IMR-90 (cell line): ENCODE measurements around the gene SPRR4. TPM values are rescaled to one million over a fixed set of nuclear protein-coding genes. Genes with fewer than 3 reads are reported as not detected.

Experiments used
- ATAC-seq: fragments of 200-7000 bp; cut with Tn5 transposase; 2 replicates; pipeline ENCODE4 v1.9.1; 2020; ENCODE audit warnings: low read depth, mild to moderate bottlenecking, moderate library complexity
- BruUV-seq: library from RNA; stranded (reverse); fragments of 400-500 nt; replicated peaks from 2 replicates; lab custom pipeline; 2021; lab: Mats Ljungman, UMichigan
- CTCF ChIA-PET: fragments of 300-600 bp; formaldehyde crosslinking; extraction: SDS; loops from one replicate; lab custom pipeline; 2021; ENCODE audit warnings: antibody characterized with exemption; lab: Yijun Ruan, JAX
- POLR2A ChIA-PET: fragments of 300-600 bp; sonication (Branson Sonifier 250); formaldehyde crosslinking; loops from one replicate; lab custom pipeline; 2022; ENCODE audit warnings: antibody characterized with exemption; ENCODE audit not compliant: unreplicated experiment; lab: Charles Lee
- DNase-seq: peaks from one replicate; pipeline ENCODE4 v3.0.0; 2013
- H2AFZ ChIP-seq: replicated peaks from 2 replicates; pipeline ENCODE3; 2013; ENCODE audit warnings: low read length, mild to moderate bottlenecking; ENCODE audit not compliant: poor library complexity
- H2AK5ac ChIP-seq: 2 replicates; pipeline ENCODE4 v1.6.1; 2013; ENCODE audit warnings: low read depth, low read length, inconsistent platforms
- H2AK9ac ChIP-seq: replicated peaks from 2 replicates; pipeline ENCODE3; 2013; ENCODE audit warnings: mild to moderate bottlenecking, low read depth, low read length, moderate library complexity; ENCODE audit not compliant: poor library complexity
- H2BK120ac ChIP-seq: 2 replicates; pipeline ENCODE4 v1.6.1; 2013; ENCODE audit warnings: low read depth, low read length, inconsistent platforms
- H2BK15ac ChIP-seq: 3 replicates; pipeline ENCODE4 v1.6.1; 2013; ENCODE audit warnings: low read depth, low read length, inconsistent platforms
- H2BK20ac ChIP-seq: 2 replicates; pipeline ENCODE4 v1.6.1; 2013; ENCODE audit warnings: low read depth, mild to moderate bottlenecking, inconsistent platforms, low read length, moderate library complexity
- H2BK5ac ChIP-seq: 2 replicates; pipeline ENCODE4 v1.6.1; 2013; ENCODE audit warnings: mild to moderate bottlenecking, low read depth, low read length, inconsistent platforms; ENCODE audit not compliant: poor library complexity, severe bottlenecking
- H3K14ac ChIP-seq: replicated peaks from 2 replicates; pipeline ENCODE4 v1.6.1; 2013; ENCODE audit warnings: low read depth, low read length, inconsistent platforms
- H3K18ac ChIP-seq: 2 replicates; pipeline ENCODE4 v1.6.1; 2013; ENCODE audit warnings: low read depth, low read length, control low read depth
- H3K23ac ChIP-seq: 2 replicates; pipeline ENCODE4 v1.6.1; 2013; ENCODE audit warnings: low read depth, low read length, inconsistent platforms
- H3K27ac ChIP-seq: 2 replicates; pipeline ENCODE4 v1.5.1; 2013; ENCODE audit warnings: mild to moderate bottlenecking, control low read depth, low read length; ENCODE audit not compliant: insufficient read depth
- H3K27me3 ChIP-seq: 2 replicates; pipeline ENCODE4 v1.6.1; 2013; ENCODE audit warnings: low read length; ENCODE audit not compliant: control insufficient read depth, insufficient read depth
- H3K36me3 ChIP-seq: 2 replicates; pipeline ENCODE4 v1.6.1; 2013; ENCODE audit warnings: low read length, mixed read lengths; ENCODE audit not compliant: control insufficient read depth, insufficient read depth
- H3K4ac ChIP-seq: 2 replicates; pipeline ENCODE4 v1.6.1; 2013; ENCODE audit warnings: low read depth, low read length, inconsistent platforms
- H3K4me1 ChIP-seq: 2 replicates; pipeline ENCODE4 v1.6.1; 2013; ENCODE audit warnings: low read length, mixed read lengths; ENCODE audit not compliant: control insufficient read depth, insufficient read depth
- H3K4me2 ChIP-seq: 2 replicates; pipeline ENCODE4 v1.6.1; 2013; ENCODE audit warnings: low read depth, mild to moderate bottlenecking, control low read depth, low read length, moderate library complexity
- H3K4me3 ChIP-seq: 2 replicates; pipeline ENCODE4 v1.5.1; 2013; ENCODE audit warnings: low read depth, mild to moderate bottlenecking, control low read depth, low read length, moderate library complexity; ENCODE audit not compliant: insufficient read depth
- H3K56ac ChIP-seq: 2 replicates; pipeline ENCODE4 v1.6.1; 2013; ENCODE audit warnings: low read length, inconsistent platforms; ENCODE audit not compliant: insufficient read depth; ENCODE audit errors: extremely low read depth
- H3K79me1 ChIP-seq, 2 experiments: 2 replicates each; pipeline ENCODE4 v1.6.1; 2013; ENCODE audit warnings: low read length in 2 of 2, inconsistent platforms in 1 of 2, low read depth in 1 of 2
- H3K9ac ChIP-seq: 2 replicates; pipeline ENCODE4 v1.6.1; 2013; ENCODE audit warnings: low read depth, low read length, control low read depth
- H3K9me1 ChIP-seq: 2 replicates; pipeline ENCODE4 v1.6.1; 2013; ENCODE audit warnings: low read length, inconsistent platforms; ENCODE audit not compliant: insufficient read depth
- H3K9me3 ChIP-seq: 2 replicates; pipeline ENCODE4 v1.6.1; 2013; ENCODE audit warnings: low read length; ENCODE audit not compliant: control insufficient read depth, insufficient read depth
- H4K20me1 ChIP-seq: 2 replicates; pipeline ENCODE4 v1.6.1; 2013; ENCODE audit warnings: low read length, inconsistent platforms; ENCODE audit not compliant: insufficient read depth
- H4K5ac ChIP-seq: 2 replicates; pipeline ENCODE4 v1.6.1; 2013; ENCODE audit warnings: mild to moderate bottlenecking, low read depth, low read length, control low read depth
- H4K8ac ChIP-seq, 2 experiments: 2 replicates each; pipeline ENCODE4 v1.6.1; 2013; ENCODE audit warnings: low read depth in 2 of 2, low read length in 2 of 2, control low read depth in 1 of 2, inconsistent platforms in 1 of 2
- H4K91ac ChIP-seq: 2 replicates; pipeline ENCODE4 v1.6.1; 2013; ENCODE audit warnings: low read depth, low read length, inconsistent platforms; ENCODE audit not compliant: insufficient read depth
- BHLHE40 ChIP-seq: fragments of 150-350 bp; IDR thresholded peaks from 2 replicates; pipeline ENCODE4 v1.6.1; 2016; ENCODE audit warnings: mild to moderate bottlenecking, low read depth, low read length
- CEBPB ChIP-seq: IDR thresholded peaks from 2 replicates; pipeline ENCODE4 v1.6.1; 2012; ENCODE audit warnings: low read depth, low read length, improper control_type of control experiment
- CHD1 ChIP-seq: IDR thresholded peaks from 2 replicates; pipeline ENCODE4 v1.6.1; 2012; ENCODE audit warnings: low read depth, low read length, improper control_type of control experiment
- ELK1 ChIP-seq: fragments of 150-350 bp; IDR thresholded peaks from 2 replicates; pipeline ENCODE4 v1.6.1; 2016; ENCODE audit warnings: low read depth, mild to moderate bottlenecking, low read length, moderate library complexity, borderline replicate concordance
- FOS ChIP-seq: fragments of 150-350 bp; IDR thresholded peaks from 2 replicates; pipeline ENCODE4 v1.6.1; 2016; ENCODE audit warnings: low read depth, low read length
- MAFK ChIP-seq: IDR thresholded peaks from 2 replicates; pipeline ENCODE4 v1.6.1; 2012; ENCODE audit warnings: low read depth, low read length, improper control_type of control experiment
- MAZ ChIP-seq: IDR thresholded peaks from 2 replicates; pipeline ENCODE4 v1.6.1; 2012; ENCODE audit warnings: low read depth, mild to moderate bottlenecking, low read length, improper control_type of control experiment, moderate library complexity, borderline replicate concordance
- WGBS, 2 experiments: methylation state at CpG; one replicate each; pipeline versions ENCODE4 v1.1.5 to v1.1.7; 2013; ENCODE audit warnings: missing lambda C conversion rate in 2 of 2; ENCODE audit not compliant: insufficient read length in 1 of 2; ENCODE audit errors: extremely low coverage in 2 of 2; 5-methylcytosine and 5-hydroxymethylcytosine counted together
- dilution Hi-C: fragments of 300-500 bp; cut with HindIII; formaldehyde crosslinking; loops from one replicate; pipeline ENCODE4 v1.14.3; 2018; ENCODE audit warnings: low sequenced_read_pairs; ENCODE audit not compliant: unreplicated experiment
- in situ Hi-C: fragments of 300-500 bp; cut with MboI; formaldehyde crosslinking; loops from 3 replicates; pipeline ENCODE4 v1.14.3; 2019; ENCODE audit warnings: low sequenced_read_pairs, inconsistent platforms, mixed read lengths
- intact Hi-C: fragments of 100-400 bp; cut with micrococcal nuclease; formaldehyde crosslinking; loops from 2 replicates; pipeline ENCODE4 v1.10.0; 2022
- polyA plus RNA-seq, 3 experiments: library from polyadenylated mRNA; depleted of rRNA; stranded (reverse); fragments of >200 nt; gene quantifications; 2 replicates each; pipeline ENCODE4 v1.2.3, GENCODE V29; 2012; ENCODE audit warnings: low replicate concordance in 1 of 3
- total RNA-seq: library from RNA; depleted of rRNA; stranded (reverse); fragments of >200 nt; gene quantifications from 2 replicates; pipeline ENCODE4 v1.2.3, GENCODE V29; 2012

The SPRR4 gene
- total and polyA plus RNA-seq, 2 of the 4 experiments (the other 2 are of a cell fraction), result not detected

- no peak overlapping the region for H4K5ac ChIP-seq
- no peak overlapping the region for H3K56ac ChIP-seq
- no CpG with 5 or more reads among the region's 2 CpGs for WGBS, 2 experiments
- H2AK5ac ChIP-seq, result no peak overlapping the region
- intact Hi-C loops, result no loop called here
- H3K18ac ChIP-seq, result no peak overlapping the region
- no peak overlapping the region for H4K91ac ChIP-seq
- no peaks in the 10 kb centered on the region for H3K36me3 ChIP-seq
- dilution Hi-C loops, result no loop called here
- in situ Hi-C loops, result no loop called here
- H4K20me1 ChIP-seq, result no peaks in the 10 kb centered on the region
- no peaks in the 10 kb centered on the region for H3K27me3 ChIP-seq
- no peaks in the 10 kb centered on the region for H3K79me1 ChIP-seq
- BruUV-seq, result no TSS peak
- H3K9me3 ChIP-seq, result no peaks in the 10 kb centered on the region
- H3K4me1 ChIP-seq, result no peaks in the 10 kb centered on the region
- H4K8ac ChIP-seq, result no peak overlapping the region
- H2AK9ac ChIP-seq, result no peak overlapping the region
- H2BK15ac ChIP-seq, result no peak overlapping the region
- no peak overlapping the region for H2BK120ac ChIP-seq
- no peak overlapping the region for H3K4me3 ChIP-seq
- CTCF ChIA-PET, result no interaction called here
- no peaks in the 10 kb centered on the region for H3K9me1 ChIP-seq
- H2BK20ac ChIP-seq, result no peak overlapping the region
- H3K4ac ChIP-seq, result no peak overlapping the region
- no peak overlapping the region for H3K27ac ChIP-seq
- H2BK5ac ChIP-seq, result no peak overlapping the region
- POLR2A ChIA-PET, result no interaction called here
- ATAC-seq, result no peak
- no peak overlapping the region for H3K9ac ChIP-seq
- TF ChIP-seq MAZ (no peak), ELK1 (no peak), CEBPB (no peak), CHD1 (no peak), MAFK (no peak), BHLHE40 (no peak), FOS (no peak)
- DNase-seq, result no peak
- H3K23ac ChIP-seq, result no peak overlapping the region
- H3K4me2 ChIP-seq, result no peak overlapping the region
- no peak overlapping the region for H3K14ac ChIP-seq
- no peak overlapping the region for H2AFZ ChIP-seq
Measured at GRCh38 chr1:152969036-152969435, 1.4 kb upstream of the SPRR4 start.
